GM12878 (cell line): ENCODE measurements around the gene PRUNE2. TPM values are rescaled to one million over a fixed set of nuclear protein-coding genes. Genes with fewer than 3 reads are reported as not detected.

Experiments
- ATAC-seq: fragments of 200-7000 bp; cut with Tn5 transposase; 3 replicates; pipeline ENCODE4 v1.9.1; 2020; ENCODE audit warnings: mild to moderate bottlenecking, moderate library complexity
- BruUV-seq: library from RNA; stranded (reverse); fragments of 400-500 nt; replicated peaks from 2 replicates; lab custom pipeline; 2021; lab: Mats Ljungman, UMichigan
- CTCF ChIA-PET: fragments of 300-600 bp; sonication (Branson Sonifier 250); formaldehyde crosslinking; extraction: SDS; loops from one replicate; lab custom pipeline; 2021; ENCODE audit warnings: inconsistent platforms; lab: Yijun Ruan, JAX
- POLR2A ChIA-PET: fragments of 350-600 bp; formaldehyde crosslinking; extraction: SDS; loops from one replicate; lab custom pipeline; 2021; ENCODE audit warnings: inconsistent platforms; lab: Charles Lee
- RAD21 ChIA-PET: fragments of 300-600 bp; sonication (Branson Sonifier 250); formaldehyde crosslinking; loops from one replicate; lab custom pipeline; 2023; ENCODE audit warnings: antibody characterized with exemption; ENCODE audit not compliant: unreplicated experiment; lab: Charles Lee
- SMC1A ChIA-PET: fragments of 300-600 bp; sonication (Branson Sonifier 250); formaldehyde crosslinking; loops from one replicate; lab custom pipeline; 2023; ENCODE audit not compliant: unreplicated experiment, uncharacterized antibody; lab: Charles Lee
- DNase-seq: peaks from one replicate; pipeline ENCODE4 v3.0.0-alpha.2; 2011; ENCODE audit warnings: low read depth, low spot score
- FAIRE-seq: peaks from 3 replicates; lab custom pipeline; 2011; peaks lifted over from hg19 to GRCh38; lab: Jason Lieb, UNC
- H2AFZ ChIP-seq: 2 replicates; pipeline ENCODE4 v1.6.0; 2011; ENCODE audit warnings: low read depth, low read length, control low read depth; ENCODE audit not compliant: control insufficient read depth
- H3K27ac ChIP-seq: 2 replicates; pipeline ENCODE4 v1.5.1; 2011; ENCODE audit warnings: control low read depth; ENCODE audit not compliant: control insufficient read depth, insufficient read depth
- H3K27me3 ChIP-seq, 2 experiments: replicated peaks in 1 of 2; 2 replicates each; pipeline versions ENCODE4 v1.6.0 to v1.6.1; 2011; ENCODE audit warnings: low read length in 1 of 2; ENCODE audit not compliant: control insufficient read depth in 2 of 2, insufficient read depth in 2 of 2
- H3K36me3 ChIP-seq, 2 experiments: 2 replicates each; pipeline ENCODE4 v1.5.1; 2011; ENCODE audit warnings: low read length in 1 of 2; ENCODE audit not compliant: control insufficient read depth in 2 of 2, insufficient read depth in 2 of 2
- H3K4me1 ChIP-seq: 2 replicates; pipeline ENCODE4 v1.6.1; 2011; ENCODE audit warnings: mild to moderate bottlenecking, low read length, moderate library complexity, mixed read lengths; ENCODE audit not compliant: control insufficient read depth, insufficient read depth
- H3K4me2 ChIP-seq: 2 replicates; pipeline ENCODE4 v1.6.0; 2011; ENCODE audit warnings: control low read depth; ENCODE audit not compliant: control insufficient read depth, insufficient read depth
- H3K4me3 ChIP-seq: fragments of 200-600 bp; sonication (generic); 2 replicates; pipeline ENCODE4 v1.5.1; 2016
- H3K79me2 ChIP-seq: 2 replicates; pipeline ENCODE4 v1.6.0; 2011; ENCODE audit warnings: low read length; ENCODE audit not compliant: control insufficient read depth, insufficient read depth
- H3K9ac ChIP-seq: 2 replicates; pipeline ENCODE4 v1.8.0; 2011; ENCODE audit warnings: low read length, control low read depth, mixed read lengths; ENCODE audit not compliant: control insufficient read depth, insufficient read depth
- H3K9me3 ChIP-seq: replicated peaks from 3 replicates; pipeline ENCODE4 v1.5.1; 2011; ENCODE audit warnings: mild to moderate bottlenecking, low read length; ENCODE audit not compliant: control insufficient read depth, insufficient read depth
- H4K20me1 ChIP-seq: 2 replicates; pipeline ENCODE4 v1.6.0; 2011; ENCODE audit not compliant: control insufficient read depth, insufficient read depth
- CBX5 ChIP-seq: sonication (generic); IDR thresholded peaks from 2 replicates; pipeline ENCODE4 v1.6.1; 2016; ENCODE audit warnings: low read depth, moderate library complexity, mild to moderate bottlenecking, inconsistent platforms
- CREB1 ChIP-seq: IDR thresholded peaks from 2 replicates; pipeline ENCODE4 v1.6.1; 2012; ENCODE audit warnings: low read depth, mild to moderate bottlenecking, inconsistent platforms
- CTCF ChIP-seq, 3 experiments: IDR thresholded peaks in 2 of 3; conservative IDR thresholded peaks in 1 of 3; 2 replicates each; pipeline ENCODE4 v1.5.1; 2011; ENCODE audit warnings: low read depth in 3 of 3, low read length in 3 of 3, mild to moderate bottlenecking in 3 of 3, control low read depth in 2 of 3, moderate library complexity in 2 of 3, inconsistent platforms in 1 of 3, mixed read lengths in 1 of 3; ENCODE audit not compliant: control insufficient read depth in 2 of 3, insufficient read depth in 1 of 3; ENCODE audit errors: extremely low read depth in 1 of 3
- ESRRA ChIP-seq: IDR thresholded peaks from 2 replicates; pipeline ENCODE4 v1.6.1; 2012; ENCODE audit warnings: mild to moderate bottlenecking, low read length, improper control_type of control experiment
- JUNB ChIP-seq: IDR thresholded peaks from 2 replicates; pipeline ENCODE4 v1.6.1; 2016; ENCODE audit warnings: antibody characterized with exemption, mild to moderate bottlenecking
- NFIC ChIP-seq: IDR thresholded peaks from 2 replicates; pipeline ENCODE4 v1.6.1; 2012; ENCODE audit warnings: low read depth, mild to moderate bottlenecking, inconsistent platforms, low read length, moderate library complexity
- PML ChIP-seq: IDR thresholded peaks from 2 replicates; pipeline ENCODE4 v1.6.1; 2012; ENCODE audit warnings: low read length, inconsistent platforms
- RAD21 ChIP-seq: IDR thresholded peaks from 2 replicates; pipeline ENCODE4 v1.6.1; 2011; ENCODE audit warnings: mild to moderate bottlenecking, low read depth, low read length, moderate library complexity; ENCODE audit not compliant: insufficient read depth
- SMC3 ChIP-seq: IDR thresholded peaks from 2 replicates; pipeline ENCODE4 v1.6.1; 2011; ENCODE audit warnings: low read length, improper control_type of control experiment, borderline replicate concordance
- SUZ12 ChIP-seq: fragments of 200-600 bp; sonication (generic); IDR thresholded peaks from one replicate; pipeline ENCODE4 v1.6.1; 2018; ENCODE audit warnings: antibody characterized with exemption, mild to moderate bottlenecking; ENCODE audit not compliant: unreplicated experiment
- TARDBP ChIP-seq: IDR thresholded peaks from 2 replicates; pipeline ENCODE4 v1.6.1; 2016; ENCODE audit warnings: borderline replicate concordance
- WRNIP1 ChIP-seq: IDR thresholded peaks from 2 replicates; pipeline ENCODE4 v1.6.1; 2011; ENCODE audit warnings: low read depth, low read length, improper control_type of control experiment, borderline replicate concordance
- ZNF217 ChIP-seq: fragments of 450-650 bp; IDR thresholded peaks from 2 replicates; pipeline ENCODE4 v1.6.1; 2017; ENCODE audit warnings: antibody characterized with exemption, mild to moderate bottlenecking
- ZNF622 ChIP-seq: fragments of 450-650 bp; IDR thresholded peaks from 2 replicates; pipeline ENCODE4 v1.6.1; 2017; ENCODE audit warnings: mild to moderate bottlenecking, inconsistent platforms
- WGBS: methylation state at CpG from one replicate; pipeline ENCODE4 v1.1.6; 2016; ENCODE audit warnings: low lambda C conversion rate; ENCODE audit not compliant: insufficient replicate concordance, insufficient coverage; ENCODE audit errors: missing lambda C conversion rate; 5-methylcytosine and 5-hydroxymethylcytosine counted together
- in situ Hi-C: fragments of 300-500 bp; cut with MboI; formaldehyde crosslinking; loops from 9 replicates; pipeline ENCODE4 v1.14.3; 2018; ENCODE audit warnings: mixed read lengths
- intact Hi-C: fragments of 100-400 bp; cut with micrococcal nuclease; formaldehyde crosslinking; loops from one replicate; pipeline ENCODE4 v1.14.2; 2022; ENCODE audit not compliant: unreplicated experiment
- polyA plus RNA-seq, 11 experiments: library from polyadenylated mRNA; depleted of rRNA in 4 of 11; unstranded in 6 of 11; stranded (reverse) in 5 of 11; fragments of >200 nt; fragmentation: Nextera tagmentation in 4 of 11; fragmentation: Illumina TruSeq in 1 of 11; extraction: Ambion mirVana in 4 of 11; extraction: Trizol in 1 of 11; gene quantifications; 1 replicate in 1 of 11; 2 replicates in 10 of 11; pipeline versions ENCODE4 v1.2.1 to v1.2.3, GENCODE V29; 2011 to 2016; ENCODE audit warnings: inconsistent platforms in 2 of 11, missing spikeins in 2 of 11, low read depth in 1 of 11
- total RNA-seq, 4 experiments: library from RNA; depleted of rRNA in 3 of 4; stranded (reverse); fragments of >200 nt in 3 of 4; fragmentation: Illumina TruSeq in 1 of 4; extraction: Trizol in 1 of 4; gene quantifications; 2 replicates each; pipeline versions ENCODE4 v1.2.1 to v1.2.3, GENCODE V29; 2013 to 2021
- TF ChIP-seq, protein P1 (sequence below): IDR thresholded peaks from 2 replicates; pipeline ENCODE4 v1.6.1; 2012; ENCODE audit warnings: improper control_type of control experiment, low read depth, low read length; ENCODE audit not compliant: insufficient replicate concordance

PRUNE2 gene
- total and polyA plus RNA-seq, 10 of the 15 experiments (the other 5 are each of a cell fraction or from before 2014, with no cell fraction given) = 0.07 to 0.63 (median 0.25) TPM

- TF ChIP-seq ZNF622 = no peak
- no peak for TF ChIP-seq ESRRA
- TF ChIP-seq CREB1 = peak; percentile 50; the same call in 1 of the 2 replicates
- TF ChIP-seq CBX5 = no peak
- no peak for TF ChIP-seq WRNIP1
- no peak for TF ChIP-seq PML
- TF ChIP-seq ZNF217 = no peak
- no peak for TF ChIP-seq TARDBP
- TF ChIP-seq SUZ12 = no peak
- peak; percentile 69; the same call in 1 of the 2 replicates for TF ChIP-seq NFIC
- peak; percentile 63; the same call in 1 of the 2 replicates for TF ChIP-seq JUNB
Measured at GRCh38 chr9:76707510-76707909, 198.4 kb downstream of the PRUNE2 start (continued).

GRCh38 chr9:76704593-76705204 lies 201.2 kb downstream of the PRUNE2 start:
- no peak overlapping the region for H2AFZ ChIP-seq

More at GRCh38 chr9:76704593-76705204, 201.2 kb downstream of the PRUNE2 start:
- Histone ChIP-seq H3K4me3 (no peak overlapping the region), H3K27ac (no peak overlapping the region), H3K79me2 (no peaks in the 10 kb centered on the region), H3K27me3 (peaks cover 4 to 5% of the 10 kb centered on the region in 2 experiments; a peak in 2 of 4 replicates), H3K9ac (no peak overlapping the region), H4K20me1 (no peaks in the 10 kb centered on the region), H3K36me3 (no peaks in the 10 kb centered on the region), H3K9me3 (no peaks in the 10 kb centered on the region), H3K4me2 (no peak overlapping the region), H3K4me1 (no peaks in the 10 kb centered on the region)
- RAD21 ChIA-PET = interaction anchor here (2.7 kb wide), 1 partner anchor 310 kb away, joined by 11 read pairs; the partner anchor contains the start of gene RFK
- TF ChIP-seq SMC3 = peak; percentile 76
- TF ChIP-seq, protein P1, sequence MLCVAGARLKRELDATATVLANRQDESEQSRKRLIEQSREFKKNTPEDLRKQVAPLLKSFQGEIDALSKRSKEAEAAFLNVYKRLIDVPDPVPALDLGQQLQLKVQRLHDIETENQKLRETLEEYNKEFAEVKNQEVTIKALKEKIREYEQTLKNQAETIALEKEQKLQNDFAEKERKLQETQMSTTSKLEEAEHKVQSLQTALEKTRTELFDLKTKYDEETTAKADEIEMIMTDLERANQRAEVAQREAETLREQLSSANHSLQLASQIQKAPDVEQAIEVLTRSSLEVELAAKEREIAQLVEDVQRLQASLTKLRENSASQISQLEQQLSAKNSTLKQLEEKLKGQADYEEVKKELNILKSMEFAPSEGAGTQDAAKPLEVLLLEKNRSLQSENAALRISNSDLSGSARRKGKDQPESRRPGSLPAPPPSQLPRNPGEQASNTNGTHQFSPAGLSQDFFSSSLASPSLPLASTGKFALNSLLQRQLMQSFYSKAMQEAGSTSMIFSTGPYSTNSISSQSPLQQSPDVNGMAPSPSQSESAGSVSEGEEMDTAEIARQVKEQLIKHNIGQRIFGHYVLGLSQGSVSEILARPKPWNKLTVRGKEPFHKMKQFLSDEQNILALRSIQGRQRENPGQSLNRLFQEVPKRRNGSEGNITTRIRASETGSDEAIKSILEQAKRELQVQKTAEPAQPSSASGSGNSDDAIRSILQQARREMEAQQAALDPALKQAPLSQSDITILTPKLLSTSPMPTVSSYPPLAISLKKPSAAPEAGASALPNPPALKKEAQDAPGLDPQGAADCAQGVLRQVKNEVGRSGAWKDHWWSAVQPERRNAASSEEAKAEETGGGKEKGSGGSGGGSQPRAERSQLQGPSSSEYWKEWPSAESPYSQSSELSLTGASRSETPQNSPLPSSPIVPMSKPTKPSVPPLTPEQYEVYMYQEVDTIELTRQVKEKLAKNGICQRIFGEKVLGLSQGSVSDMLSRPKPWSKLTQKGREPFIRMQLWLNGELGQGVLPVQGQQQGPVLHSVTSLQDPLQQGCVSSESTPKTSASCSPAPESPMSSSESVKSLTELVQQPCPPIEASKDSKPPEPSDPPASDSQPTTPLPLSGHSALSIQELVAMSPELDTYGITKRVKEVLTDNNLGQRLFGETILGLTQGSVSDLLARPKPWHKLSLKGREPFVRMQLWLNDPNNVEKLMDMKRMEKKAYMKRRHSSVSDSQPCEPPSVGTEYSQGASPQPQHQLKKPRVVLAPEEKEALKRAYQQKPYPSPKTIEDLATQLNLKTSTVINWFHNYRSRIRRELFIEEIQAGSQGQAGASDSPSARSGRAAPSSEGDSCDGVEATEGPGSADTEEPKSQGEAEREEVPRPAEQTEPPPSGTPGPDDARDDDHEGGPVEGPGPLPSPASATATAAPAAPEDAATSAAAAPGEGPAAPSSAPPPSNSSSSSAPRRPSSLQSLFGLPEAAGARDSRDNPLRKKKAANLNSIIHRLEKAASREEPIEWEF = no peak
- TF ChIP-seq CTCF (IDR thresholded peaks at IDR 0.05 in 2 of 3, conservative IDR thresholded peaks at IDR 0.05 in 1 of 3; ENCODE audit: control insufficient read depth in 2 of 3, extremely low read depth in 1 of 3, insufficient read depth in 1 of 3, low read depth in 3 of 3, low read length in 3 of 3) = peak; percentile 45 to 66 (median 56); a peak in 5 of 6 replicates
- TF ChIP-seq RAD21 = peak; percentile 86
- BruUV-seq = no TSS peak
- DNase-seq = peak; percentile 20
- intact Hi-C loops = loop anchor here (1.0 to 10.0 kb wide), 4 partner anchors 38 to 1440 kb away; no protein-coding TSS in a partner anchor
- 9% methylated on average over 9 of the region's 9 CpGs for WGBS
- SMC1A ChIA-PET = interaction anchor here (1.0 kb wide), 1 partner anchor 257 kb away, joined by 3 read pairs; no protein-coding TSS in a partner anchor
- in situ Hi-C loops = loop anchor here (5.0 kb wide), 1 partner anchor 257 kb away; no protein-coding TSS in a partner anchor
- peak; percentile 35 for FAIRE-seq
- CTCF ChIA-PET = interaction anchor here (0.8 to 3.2 kb wide), 9 partner anchors 38 to 403 kb away, joined by 3 to 20 read pairs (median 5); partner anchors contain the start of gene RFK
- POLR2A ChIA-PET = no interaction called here
- ATAC-seq = peak; percentile 52; the same call in 2 of the 3 replicates
